Uterus (tissue), 4 donors: ENCODE measurements around the gene IL1RAPL2. TPM values are rescaled to one million over a fixed set of nuclear protein-coding genes. Genes with fewer than 3 reads are reported as not detected.

Source experiments
- DNase-seq, 2 donors: peaks; one replicate each; pipeline ENCODE4 v3.0.0-alpha.2; 2019 to 2020
- H3K27ac ChIP-seq, 2 donors: fragments of 200-600 bp; sonication (generic); 1 replicate in 1 of 2; 2 replicates in 1 of 2; pipeline ENCODE4 v1.5.1; 2016 to 2018
- H3K27me3 ChIP-seq, 2 donors: fragments of 200-600 bp; sonication (generic); one replicate each; pipeline ENCODE4 v1.5.1; 2018 to 2019; ENCODE audit warnings: control low read depth in 1 of 2
- H3K36me3 ChIP-seq, 2 donors: fragments of 200-600 bp; sonication (generic); one replicate each; pipeline ENCODE4 v1.5.1; 2019; ENCODE audit warnings: control low read depth in 1 of 2
- H3K4me1 ChIP-seq, 2 donors: fragments of 200-600 bp; sonication (generic); one replicate each; pipeline ENCODE4 v1.5.1; 2018 to 2019; ENCODE audit warnings: control low read depth in 1 of 2
- H3K4me3 ChIP-seq, 2 donors: fragments of 200-600 bp; sonication (generic); 1 replicate in 1 of 2; 2 replicates in 1 of 2; pipeline ENCODE4 v1.5.1; 2018 to 2019; ENCODE audit warnings: mild to moderate bottlenecking in 1 of 2
- H3K9me3 ChIP-seq, 2 donors: fragments of 200-600 bp; sonication (generic); one replicate each; pipeline ENCODE4 v1.5.1; 2019; ENCODE audit warnings: control low read depth in 1 of 2
- CTCF ChIP-seq, 4 experiments: fragments of 200-600 bp in 2 of 4; fragments of 450-650 bp in 2 of 4; sonication (generic) in 2 of 4; IDR thresholded peaks; one replicate each; pipeline ENCODE4 v1.5.1; 2016 to 2019; ENCODE audit warnings: antibody characterized with exemption in 4 of 4, mild to moderate bottlenecking in 2 of 4, moderate library complexity in 1 of 4
- POLR2A ChIP-seq, 2 donors: fragments of 450-650 bp; IDR thresholded peaks; one replicate each; pipeline ENCODE4 v1.6.1; 2016; ENCODE audit warnings: antibody characterized with exemption in 2 of 2, mild to moderate bottlenecking in 1 of 2, moderate library complexity in 1 of 2
- intact Hi-C: fragments of 100-400 bp; cut with DNase I; formaldehyde crosslinking; loops from one replicate; pipeline ENCODE4 v1.15.1; 2023; ENCODE audit warnings: low total_unique reads
- total RNA-seq, 4 donors: library from RNA; depleted of rRNA in 3 of 4; stranded (reverse); fragments of >200 nt in 3 of 4; gene quantifications; one replicate each; pipeline versions ENCODE4 v1.1.0 to v1.2.4, GENCODE V29; 2014 to 2023
- donor health status: DM: yes; HTN: yes; CAD: no.

The IL1RAPL2 gene
- total RNA-seq, 4 donors from 2014 or later, result 2.1 TPM; not detected in 3

GRCh38 chrX:105565856-105566255 is 999.9 kb downstream of the IL1RAPL2 start:
- H3K27me3 ChIP-seq, result peaks cover 0 to 3% of the 10 kb centered on the region in 2 donors
- H3K27ac ChIP-seq, result no peak overlapping the region
- intact Hi-C loops, result no loop called here
- H3K9me3 ChIP-seq, result no peaks in the 10 kb centered on the region
- no peaks in the 10 kb centered on the region for H3K4me1 ChIP-seq
- no peak overlapping the region for H3K4me3 ChIP-seq
- H3K36me3 ChIP-seq, result no peaks in the 10 kb centered on the region
- DNase-seq, result no peak
- TF ChIP-seq POLR2A (IDR thresholded peaks at IDR 0.05), result no peak
- TF ChIP-seq CTCF (IDR thresholded peaks at IDR 0.05), result no peak

GRCh38 chrX:105567082-105567481 is 1001.1 kb downstream of the IL1RAPL2 start:
- no peak for DNase-seq
- H3K4me1 ChIP-seq, result no peaks in the 10 kb centered on the region
- no peaks in the 10 kb centered on the region for H3K36me3 ChIP-seq
- TF ChIP-seq POLR2A (IDR thresholded peaks at IDR 0.05) (no peak), CTCF (IDR thresholded peaks at IDR 0.05) (no peak)
- H3K9me3 ChIP-seq, result no peaks in the 10 kb centered on the region
- peaks cover 0 to 4% of the 10 kb centered on the region in 2 donors for H3K27me3 ChIP-seq
- intact Hi-C loops, result no loop called here
- no peak overlapping the region for H3K27ac ChIP-seq
- no peak overlapping the region for H3K4me3 ChIP-seq

GRCh38 chrX:105608745-105609144 is 1042.7 kb downstream of the IL1RAPL2 start:
- intact Hi-C loops, result no loop called here

GRCh38 chrX:105609530-105609929 is 1043.5 kb downstream of the IL1RAPL2 start:
- Histone ChIP-seq H3K9me3 (no peaks in the 10 kb centered on the region), H3K27ac (no peak overlapping the region), H3K4me1 (no peaks in the 10 kb centered on the region), H3K36me3 (no peaks in the 10 kb centered on the region), H3K4me3 (no peak overlapping the region), H3K27me3 (peaks cover 0 to 4% of the 10 kb centered on the region in 2 donors)
- no peak for TF ChIP-seq CTCF (IDR thresholded peaks at IDR 0.05)
- no peak for DNase-seq
- intact Hi-C loops, result no loop called here

More at GRCh38 chrX:105608745-105609144, 1042.7 kb downstream of the IL1RAPL2 start:
- Histone ChIP-seq H3K4me3 (no peak overlapping the region), H3K27ac (no peak overlapping the region), H3K36me3 (no peaks in the 10 kb centered on the region), H3K4me1 (no peaks in the 10 kb centered on the region), H3K9me3 (no peaks in the 10 kb centered on the region), H3K27me3 (peaks cover 0 to 4% of the 10 kb centered on the region in 2 donors)
- TF ChIP-seq POLR2A (IDR thresholded peaks at IDR 0.05) (no peak), CTCF (IDR thresholded peaks at IDR 0.05) (no peak)
- no peak for DNase-seq

GRCh38 chrX:105610411-105610810 is 1044.4 kb downstream of the IL1RAPL2 start:
- peaks cover 0 to 4% of the 10 kb centered on the region in 2 donors for H3K27me3 ChIP-seq
- no peak for DNase-seq
- TF ChIP-seq CTCF (IDR thresholded peaks at IDR 0.05) (no peak), POLR2A (IDR thresholded peaks at IDR 0.05) (no peak)
- H3K4me1 ChIP-seq, result no peaks in the 10 kb centered on the region
- intact Hi-C loops, result no loop called here
- no peak overlapping the region for H3K4me3 ChIP-seq
- H3K36me3 ChIP-seq, result no peaks in the 10 kb centered on the region
- H3K27ac ChIP-seq, result no peak overlapping the region
- H3K9me3 ChIP-seq, result no peaks in the 10 kb centered on the region
